ENCODE data around the gene TMEM269. TPM values are rescaled to one million over a fixed set of nuclear protein-coding genes. Genes with fewer than 3 reads are reported as not detected.

Gene TMEM269
- total and polyA plus RNA-seq, 7 donors, result 0.04 TPM; not detected in 6

GRCh38 chr1:42846257-42847110, 61.7 kb downstream of the TMEM269 start, which contains the start of gene ZNF691:
TSS of gene ZNF691 (plus strand) at chr1:42846613. CDS start at chr1:42849659, 3,046 bp downstream.
- WGBS, 2 donors, result 1% methylated on average over 50 of the region's 50 CpGs

DNA sequence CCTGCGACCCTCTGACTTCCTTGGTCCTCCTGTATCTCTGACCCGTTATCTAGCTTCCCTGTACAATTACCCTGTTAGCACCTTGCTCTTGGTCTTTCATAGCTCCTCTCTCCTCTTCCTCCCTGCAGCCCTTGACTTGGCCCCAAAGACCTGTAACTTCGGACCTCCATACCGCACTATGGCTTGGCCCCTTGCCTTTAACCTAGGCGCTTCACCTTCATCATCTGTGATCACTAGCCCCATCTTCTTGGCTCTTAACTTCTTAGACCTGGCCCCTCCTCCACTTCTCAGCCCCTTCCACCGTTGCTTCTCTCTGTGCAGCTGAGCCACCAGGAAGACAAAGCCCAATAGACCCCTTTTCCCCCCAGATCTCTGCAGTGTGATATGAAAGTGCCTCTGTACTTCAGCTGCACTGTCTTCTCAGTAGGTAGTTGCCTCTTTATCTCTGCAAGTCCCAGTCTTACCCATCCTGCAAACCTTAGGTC, 62.4 kb downstream of the TMEM269 start:
- DNase-seq, result no peak
- Histone ChIP-seq H3K4me3 (peak overlapping the region; percentile 65 to 99 (median 90)), H3K27ac (peak overlapping the region; percentile 85 to 90 (median 87)), H3K4me1 (peaks cover 0 to 23% (median 9%) of the 10 kb centered on the region in 4 donors), H3K27me3 (no peaks in the 10 kb centered on the region), H3K36me3 (peaks cover 12 to 37% (median 13%) of the 10 kb centered on the region in 4 donors), H3K9me3 (no peaks in the 10 kb centered on the region)
- WGBS, 2 donors, result 12 to 23% methylated on average over 6 of the region's 6 CpGs
- intact Hi-C loops (cut with DNase I), result loop anchor here (2.0 to 5.0 kb wide), 2 partner anchors 75 to 80 kb away; partner anchors contain the start of genes C1orf50 and P3H1
- no peak for TF ChIP-seq POLR2AphosphoS5 (IDR thresholded peaks at IDR 0.05)

More at GRCh38 chr1:42846257-42847110, 61.7 kb downstream of the TMEM269 start, which contains the start of gene ZNF691:
- TF ChIP-seq POLR2AphosphoS5 (IDR thresholded peaks at IDR 0.05) (peak; percentile 73 to 93 (median 89)), CTCF (IDR thresholded peaks at IDR 0.05) (peak in 2 of 4 experiments; percentile 15 to 39), EP300 (IDR thresholded peaks at IDR 0.05) (no peak), POLR2A (IDR thresholded peaks at IDR 0.05) (peak; percentile 27 to 39)
- peaks cover 0 to 23% (median 9%) of the 10 kb centered on the region in 4 donors for H3K4me1 ChIP-seq
- DNase-seq, result peak; percentile 98
- H3K27me3 ChIP-seq, result no peaks in the 10 kb centered on the region
- peak within 1 kb of the TSS; percentile 65 to 99 (median 90) for H3K4me3 ChIP-seq
- intact Hi-C loops (cut with DNase I), result loop anchor here (1.0 to 5.0 kb wide), 3 partner anchors 29 to 80 kb away; partner anchors contain the start of genes C1orf50, ERMAP, P3H1 and SVBP
- H3K27ac ChIP-seq, result peak within 1 kb of the TSS; percentile 85 to 90 (median 87)
- peaks cover 6 to 31% (median 10%) of the 10 kb centered on the region in 4 donors for H3K36me3 ChIP-seq
- H3K9me3 ChIP-seq, result no peaks in the 10 kb centered on the region

DNA sequence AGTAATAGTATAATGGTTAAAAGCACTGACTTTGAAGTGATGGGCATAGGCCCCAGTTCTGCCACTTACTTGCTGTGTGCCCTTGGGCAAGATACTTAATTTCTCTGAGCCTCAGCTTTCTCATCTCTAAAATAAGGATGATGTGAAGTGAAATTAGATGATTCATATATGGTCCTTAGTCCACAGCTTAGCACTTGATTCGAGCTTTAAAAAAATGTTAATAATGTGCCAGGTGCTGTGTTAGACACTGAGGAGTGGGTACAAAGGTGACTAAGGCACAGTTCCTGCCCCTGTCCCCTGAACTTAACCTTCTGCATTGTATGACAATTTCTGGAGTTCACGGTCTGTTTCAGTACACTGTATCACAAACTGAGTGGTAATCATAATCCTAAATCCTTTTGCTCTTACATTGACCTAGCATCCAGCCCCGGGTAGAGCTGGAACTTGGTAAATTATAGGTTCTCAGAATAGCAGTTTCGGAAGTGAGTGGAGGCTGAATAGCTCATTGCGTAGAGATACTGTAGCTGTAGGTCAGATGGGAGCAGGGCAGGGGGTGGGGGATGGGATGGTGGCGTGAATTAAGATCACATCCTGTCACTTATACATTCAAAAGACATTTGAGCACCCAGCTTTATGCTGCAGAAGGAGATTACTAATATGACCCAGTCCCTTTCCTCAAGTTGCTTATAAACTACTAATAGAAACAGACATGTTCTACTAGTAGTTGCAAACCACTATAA, 63.1 kb downstream of the TMEM269 start:
- H3K27me3 ChIP-seq, result no peaks in the 10 kb centered on the region
- TF ChIP-seq POLR2A (IDR thresholded peaks at IDR 0.05), result no peak
- TF ChIP-seq EP300 (IDR thresholded peaks at IDR 0.05), result no peak
- no peak for TF ChIP-seq CTCF (IDR thresholded peaks at IDR 0.05)
- no peak for TF ChIP-seq POLR2AphosphoS5 (IDR thresholded peaks at IDR 0.05)
- H3K4me3 ChIP-seq, result no peak overlapping the region
- no peak for DNase-seq
- intact Hi-C loops (cut with DNase I), result loop anchor here (2.0 to 5.0 kb wide), 2 partner anchors 74 to 81 kb away; partner anchors contain the start of genes C1orf50 and P3H1
- H3K4me1 ChIP-seq, result peaks cover 0 to 23% (median 9%) of the 10 kb centered on the region in 4 donors
- no peaks in the 10 kb centered on the region for H3K9me3 ChIP-seq
- 72 to 76% methylated on average over 6 of the region's 6 CpGs for WGBS, 2 donors
- H3K27ac ChIP-seq, result no peak overlapping the region
- peaks cover 12 to 33% (median 13%) of the 10 kb centered on the region in 4 donors for H3K36me3 ChIP-seq

- 90 to 98% methylated on average over 2 of the region's 2 CpGs for WGBS, 2 donors
- H3K27ac ChIP-seq, result no peak overlapping the region
- DNase-seq, result no peak
- no peaks in the 10 kb centered on the region for H3K9me3 ChIP-seq
- H3K4me1 ChIP-seq, result peaks cover 0 to 23% (median 9%) of the 10 kb centered on the region in 4 donors
- TF ChIP-seq CTCF (IDR thresholded peaks at IDR 0.05), result no peak
- peaks cover 12 to 30% (median 13%) of the 10 kb centered on the region in 4 donors for H3K36me3 ChIP-seq
- H3K27me3 ChIP-seq, result no peaks in the 10 kb centered on the region
- intact Hi-C loops (cut with DNase I), result loop anchor here (5.0 kb wide), 1 partner anchor 73 kb away; no protein-coding TSS in a partner anchor
- H3K4me3 ChIP-seq, result no peak overlapping the region
Observed at GRCh38 chr1:42848823-42849537, 64.2 kb downstream of the TMEM269 start.
